Gastroesophageal sphincter (tissue), 3 donors: ENCODE measurements around the gene ANKRD52.

Experiments used
- CTCF ChIP-seq, 4 experiments: fragments of 200-600 bp in 2 of 4; fragments of 450-650 bp in 2 of 4; sonication (generic) in 1 of 4; IDR thresholded peaks; one replicate each; pipeline ENCODE4 v1.5.1; 2017 to 2019; ENCODE audit warnings: antibody characterized with exemption in 4 of 4, mild to moderate bottlenecking in 2 of 4, moderate library complexity in 2 of 4
- EP300 ChIP-seq: sonication (generic); formaldehyde crosslinking; IDR thresholded peaks from one replicate; pipeline ENCODE4 v1.6.1; 2017; ENCODE audit warnings: antibody characterized with exemption, mild to moderate bottlenecking
- POLR2A ChIP-seq, 2 donors: fragments of 450-650 bp; IDR thresholded peaks; one replicate each; pipeline ENCODE4 v1.6.1; 2017; ENCODE audit warnings: antibody characterized with exemption in 2 of 2, mild to moderate bottlenecking in 2 of 2, moderate library complexity in 1 of 2
- POLR2AphosphoS5 ChIP-seq: sonication (generic); formaldehyde crosslinking; IDR thresholded peaks from one replicate; pipeline ENCODE4 v1.6.1; 2017; ENCODE audit warnings: antibody characterized with exemption

GRCh38 chr12:56244494-56244893 lies 13.7 kb downstream of the ANKRD52 start:
- TF ChIP-seq CTCF (IDR thresholded peaks at IDR 0.05), result no peak
- TF ChIP-seq POLR2AphosphoS5, result no peak
- no peak for TF ChIP-seq POLR2A (IDR thresholded peaks at IDR 0.05)
- no peak for TF ChIP-seq EP300
